HCT116 (cell line): ENCODE measurements around the gene TNFAIP2.

Experiments
- ATF3 ChIP-seq: IDR thresholded peaks from 2 replicates; pipeline ENCODE4 v1.6.1; 2012
- CEBPB ChIP-seq: IDR thresholded peaks from 2 replicates; pipeline ENCODE4 v1.6.1; 2012; ENCODE audit warnings: low read depth
- CTCF ChIP-seq, 3 experiments: fragments of 200-600 bp in 1 of 3; sonication (generic) in 1 of 3; IDR thresholded peaks in 2 of 3; conservative IDR thresholded peaks in 1 of 3; 2 replicates each; pipeline ENCODE4 v1.5.1; 2012 to 2017; ENCODE audit warnings: low read depth in 2 of 3, low read length in 2 of 3, antibody characterized with exemption in 1 of 3, borderline replicate concordance in 1 of 3, control low read depth in 1 of 3, mild to moderate bottlenecking in 1 of 3, mixed read lengths in 1 of 3, mixed run types in 1 of 3, moderate library complexity in 1 of 3; ENCODE audit not compliant: insufficient read depth in 1 of 3
- POLR2A ChIP-seq: IDR thresholded peaks from 2 replicates; pipeline ENCODE4 v1.7.0; 2011; ENCODE audit warnings: borderline replicate concordance; ENCODE audit not compliant: insufficient read depth, insufficient read length; ENCODE audit errors: extremely low read depth
- POLR2AphosphoS5 ChIP-seq: IDR thresholded peaks from 2 replicates; pipeline ENCODE4 v1.6.1; 2011; ENCODE audit warnings: mild to moderate bottlenecking, low read depth, low read length, moderate library complexity
- RAD21 ChIP-seq: IDR thresholded peaks from 2 replicates; pipeline ENCODE4 v1.6.1; 2012; ENCODE audit warnings: low read depth, mild to moderate bottlenecking
- YY1 ChIP-seq: IDR thresholded peaks from 2 replicates; pipeline ENCODE4 v1.6.1; 2011; ENCODE audit warnings: low read length, low read depth, moderate library complexity, mild to moderate bottlenecking; ENCODE audit not compliant: insufficient replicate concordance; ENCODE audit errors: extremely low read depth
- ZNF274 ChIP-seq: fragments of 200-500 bp; sonication (Bioruptor generic); IDR thresholded peaks from 2 replicates; pipeline ENCODE4 v1.6.1; 2014; ENCODE audit warnings: mild to moderate bottlenecking, low read depth, low read length, inconsistent platforms

- 0 out of 6 replicates have a peak, but pooled peaks of 1 of the 3 experiments have one; percentile 12 for TF ChIP-seq CTCF (IDR thresholded peaks at IDR 0.05 in 2 of 3, conservative IDR thresholded peaks at IDR 0.05 in 1 of 3; ENCODE audit: borderline replicate concordance in 1 of 3, insufficient read depth in 1 of 3, low read depth in 2 of 3, low read length in 2 of 3)
- TF ChIP-seq POLR2AphosphoS5 = 0 out of 2 replicates have a peak, but pooled peaks have one; percentile 7
- TF ChIP-seq ZNF274 = no peak
- TF ChIP-seq ATF3 = no peak
- no peak for TF ChIP-seq CEBPB
- no peak for TF ChIP-seq POLR2A
- TF ChIP-seq YY1 = no peak
- TF ChIP-seq RAD21 = no peak
Observed at GRCh38 chr14:103103461-103104388, 19.5 kb upstream of the TNFAIP2 start.
